ENCODE measurements around the gene TBC1D22A.

Gene TBC1D22A

GRCh38 chr22:46893281-46894020, 131.0 kb downstream of the TBC1D22A start:
- DNase-seq: no peak

- no peak for DNase-seq
Measured at GRCh38 chr22:46894081-46894671, 131.7 kb downstream of the TBC1D22A start.

- no peak for DNase-seq
Measured at GRCh38 chr22:46894851-46895640, 132.6 kb downstream of the TBC1D22A start.

- peak; percentile 16 for DNase-seq
Measured at GRCh38 chr22:46895753-46896152, 133.3 kb downstream of the TBC1D22A start.

GRCh38 chr22:46896166-46896565, 133.7 kb downstream of the TBC1D22A start:
- DNase-seq: no peak

- no peak for DNase-seq
Measured at GRCh38 chr22:46896568-46897245, 134.3 kb downstream of the TBC1D22A start.

- peak; percentile 6 for DNase-seq
Measured at GRCh38 chr22:46897246-46897623, 134.8 kb downstream of the TBC1D22A start.

- no peak for DNase-seq
Measured at GRCh38 chr22:46900549-46900948, 138.1 kb downstream of the TBC1D22A start.

GRCh38 chr22:46902436-46902835, 140.0 kb downstream of the TBC1D22A start:
- DNase-seq: no peak

- no peak for DNase-seq
Measured at GRCh38 chr22:46902998-46903916, 140.8 kb downstream of the TBC1D22A start.

- DNase-seq: no peak
Measured at GRCh38 chr22:46905415-46905814, 143.0 kb downstream of the TBC1D22A start.

GRCh38 chr22:46905834-46906233, 143.4 kb downstream of the TBC1D22A start:
- DNase-seq: no peak

- DNase-seq: no peak
Measured at GRCh38 chr22:46906326-46907045, 144.0 kb downstream of the TBC1D22A start.

GRCh38 chr22:46907241-46908215, 145.1 kb downstream of the TBC1D22A start:
- DNase-seq: no peak

- DNase-seq: no peak
Measured at GRCh38 chr22:46908641-46909107, 146.2 kb downstream of the TBC1D22A start.

- DNase-seq: no peak
Measured at GRCh38 chr22:46909237-46910030, 147.0 kb downstream of the TBC1D22A start.

GRCh38 chr22:46910624-46911023, 148.2 kb downstream of the TBC1D22A start:
- no peak for DNase-seq

- DNase-seq: no peak
Measured at GRCh38 chr22:46911346-46911745, 148.9 kb downstream of the TBC1D22A start.

- DNase-seq: no peak
Measured at GRCh38 chr22:46913351-46913750, 150.9 kb downstream of the TBC1D22A start.

Measured in inflammatory macrophage treated with lipopolysaccharide for 4 hours (primary cell).